ENCODE data around the gene EPG5.

EPG5 gene

GRCh38 chr18:45801416-45802004 lies 165.6 kb downstream of the EPG5 start:
- TF ChIP-seq, protein P1, sequence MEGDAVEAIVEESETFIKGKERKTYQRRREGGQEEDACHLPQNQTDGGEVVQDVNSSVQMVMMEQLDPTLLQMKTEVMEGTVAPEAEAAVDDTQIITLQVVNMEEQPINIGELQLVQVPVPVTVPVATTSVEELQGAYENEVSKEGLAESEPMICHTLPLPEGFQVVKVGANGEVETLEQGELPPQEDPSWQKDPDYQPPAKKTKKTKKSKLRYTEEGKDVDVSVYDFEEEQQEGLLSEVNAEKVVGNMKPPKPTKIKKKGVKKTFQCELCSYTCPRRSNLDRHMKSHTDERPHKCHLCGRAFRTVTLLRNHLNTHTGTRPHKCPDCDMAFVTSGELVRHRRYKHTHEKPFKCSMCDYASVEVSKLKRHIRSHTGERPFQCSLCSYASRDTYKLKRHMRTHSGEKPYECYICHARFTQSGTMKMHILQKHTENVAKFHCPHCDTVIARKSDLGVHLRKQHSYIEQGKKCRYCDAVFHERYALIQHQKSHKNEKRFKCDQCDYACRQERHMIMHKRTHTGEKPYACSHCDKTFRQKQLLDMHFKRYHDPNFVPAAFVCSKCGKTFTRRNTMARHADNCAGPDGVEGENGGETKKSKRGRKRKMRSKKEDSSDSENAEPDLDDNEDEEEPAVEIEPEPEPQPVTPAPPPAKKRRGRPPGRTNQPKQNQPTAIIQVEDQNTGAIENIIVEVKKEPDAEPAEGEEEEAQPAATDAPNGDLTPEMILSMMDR (IDR thresholded peaks at IDR 0.05; ENCODE audit: control insufficient read depth, extremely low read depth, insufficient read depth) = no peak
- no peak overlapping the region for H3K4me3 ChIP-seq (ENCODE audit: low read depth, low read length)
- no peak for DNase-seq (ENCODE audit: low read depth)
